ENCODE measurements around the gene SPOCK3. TPM values are rescaled to one million over a fixed set of nuclear protein-coding genes. Genes with fewer than 3 reads are reported as not detected.
A peak's percentile ranks its signal among the peaks of the same experiment; 100 is the strongest.

Gene SPOCK3
- total RNA-seq, 1 donor from 2014 or later: not detected

DNA sequence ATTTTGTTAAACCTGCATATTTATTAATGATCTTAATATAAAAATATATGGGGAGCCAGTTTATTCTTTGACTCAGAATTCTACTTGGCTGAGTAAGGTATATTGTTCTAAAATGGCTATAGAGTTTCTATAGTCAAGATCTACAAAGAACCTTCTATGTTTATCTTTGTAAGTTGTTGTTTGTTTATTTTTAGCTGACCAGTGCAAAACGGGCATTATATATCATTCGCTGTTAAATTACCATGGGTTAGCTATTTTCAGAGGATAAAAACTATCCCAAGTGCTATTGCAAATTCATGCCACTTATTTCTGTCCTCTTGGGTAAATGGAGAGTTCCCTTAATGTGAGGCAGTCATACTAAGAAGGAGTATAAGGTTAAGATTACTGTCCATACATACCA is 5.3 kb upstream of the SPOCK3 start:
- Histone ChIP-seq H3K4me1 (no peaks in the 10 kb centered on the region), H3K36me3 (no peaks in the 10 kb centered on the region), H3K9me3 (no peaks in the 10 kb centered on the region), H3K27me3 (peaks cover 14% of the 10 kb centered on the region), H3K4me3 (no peak overlapping the region), H3K27ac (no peak overlapping the region)
- TF ChIP-seq, protein P1, sequence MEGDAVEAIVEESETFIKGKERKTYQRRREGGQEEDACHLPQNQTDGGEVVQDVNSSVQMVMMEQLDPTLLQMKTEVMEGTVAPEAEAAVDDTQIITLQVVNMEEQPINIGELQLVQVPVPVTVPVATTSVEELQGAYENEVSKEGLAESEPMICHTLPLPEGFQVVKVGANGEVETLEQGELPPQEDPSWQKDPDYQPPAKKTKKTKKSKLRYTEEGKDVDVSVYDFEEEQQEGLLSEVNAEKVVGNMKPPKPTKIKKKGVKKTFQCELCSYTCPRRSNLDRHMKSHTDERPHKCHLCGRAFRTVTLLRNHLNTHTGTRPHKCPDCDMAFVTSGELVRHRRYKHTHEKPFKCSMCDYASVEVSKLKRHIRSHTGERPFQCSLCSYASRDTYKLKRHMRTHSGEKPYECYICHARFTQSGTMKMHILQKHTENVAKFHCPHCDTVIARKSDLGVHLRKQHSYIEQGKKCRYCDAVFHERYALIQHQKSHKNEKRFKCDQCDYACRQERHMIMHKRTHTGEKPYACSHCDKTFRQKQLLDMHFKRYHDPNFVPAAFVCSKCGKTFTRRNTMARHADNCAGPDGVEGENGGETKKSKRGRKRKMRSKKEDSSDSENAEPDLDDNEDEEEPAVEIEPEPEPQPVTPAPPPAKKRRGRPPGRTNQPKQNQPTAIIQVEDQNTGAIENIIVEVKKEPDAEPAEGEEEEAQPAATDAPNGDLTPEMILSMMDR (IDR thresholded peaks at IDR 0.05): no peak
- DNase-seq (no peak), ATAC-seq (no peak)
- intact Hi-C loops (cut with DNase I): no loop called here

DNA sequence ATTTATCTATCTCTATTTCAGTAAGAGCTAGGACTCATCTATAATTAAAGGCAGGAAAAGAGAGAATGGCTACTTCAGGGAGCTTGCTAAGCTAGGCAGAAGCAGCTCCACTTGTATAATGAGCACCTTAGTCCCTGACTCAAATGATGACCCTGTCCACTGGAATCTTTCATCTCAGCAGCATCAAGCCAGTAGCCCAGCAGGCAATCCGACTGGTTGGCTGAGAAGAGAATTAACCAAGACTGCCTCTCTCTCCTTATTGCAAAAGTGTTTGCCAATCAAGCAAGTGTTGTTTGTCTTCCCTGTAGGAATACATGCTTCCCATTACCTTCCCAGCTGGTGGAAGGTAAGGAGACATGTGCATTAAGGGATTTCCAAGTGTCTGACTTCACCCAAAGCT is 3.9 kb upstream of the SPOCK3 start:
- H3K27ac ChIP-seq: no peak overlapping the region
- no peak for ATAC-seq
- no peaks in the 10 kb centered on the region for H3K36me3 ChIP-seq
- H3K27me3 ChIP-seq: peaks cover 21% of the 10 kb centered on the region
- H3K9me3 ChIP-seq: no peaks in the 10 kb centered on the region
- no peak for DNase-seq
- intact Hi-C loops (cut with DNase I): no loop called here
- TF ChIP-seq, protein P1 (IDR thresholded peaks at IDR 0.05): no peak
- H3K4me1 ChIP-seq: peaks cover 8% of the 10 kb centered on the region
- H3K4me3 ChIP-seq: no peak overlapping the region

GRCh38 chr4:167233685-167234315 is 494 bp downstream of the SPOCK3 start:
- Histone ChIP-seq H3K27ac (no peak overlapping the region), H3K4me1 (peaks cover 8% of the 10 kb centered on the region), H3K36me3 (no peaks in the 10 kb centered on the region), H3K27me3 (peaks cover 30% of the 10 kb centered on the region), H3K9me3 (no peaks in the 10 kb centered on the region), H3K4me3 (peak overlapping the region; percentile 35)
- DNase-seq (peak; percentile 57), ATAC-seq (peak; percentile 33)
- intact Hi-C loops (cut with DNase I): no loop called here
- TF ChIP-seq, protein P1 (IDR thresholded peaks at IDR 0.05): no peak

DNA sequence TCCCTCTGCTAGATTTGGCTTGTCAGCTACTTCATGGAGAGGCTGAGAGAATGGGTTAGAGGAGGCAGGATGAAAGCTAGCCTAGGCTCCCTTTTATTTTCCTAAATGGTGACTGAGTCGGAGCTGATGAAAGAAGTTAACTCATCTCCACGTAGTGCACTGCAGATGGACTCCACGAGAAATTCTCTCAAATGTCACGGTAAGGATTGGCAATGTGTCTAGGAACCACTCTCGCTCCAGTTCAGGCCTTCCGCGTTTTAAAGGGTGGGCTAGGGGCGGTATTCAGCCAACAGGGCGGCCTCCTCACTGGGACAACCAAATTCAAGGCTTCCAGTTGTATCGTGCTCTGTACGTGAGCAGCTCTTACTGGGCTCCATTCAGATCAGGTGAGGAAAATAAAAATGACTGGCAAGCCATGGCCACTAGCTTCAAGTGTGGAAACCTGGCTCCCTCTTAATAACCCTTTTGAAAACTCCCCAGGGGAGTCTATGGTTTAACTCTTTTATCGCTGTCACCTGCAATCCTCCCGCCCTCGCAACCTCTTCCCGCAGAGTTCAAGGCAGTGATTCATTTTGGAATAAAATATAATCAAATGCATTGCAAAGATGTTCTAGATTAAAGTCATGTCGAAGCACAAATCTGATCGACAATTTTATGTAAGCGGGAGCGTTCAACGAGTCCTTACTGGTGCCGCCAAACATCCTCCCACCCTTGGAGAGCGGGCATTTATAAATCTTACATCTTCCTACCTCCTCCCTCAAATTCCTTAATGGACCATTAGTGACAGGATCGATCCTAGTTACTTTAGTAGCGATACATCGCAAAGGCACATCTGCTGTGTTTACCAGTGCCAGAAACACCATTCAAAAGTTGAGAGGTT is 1.2 kb downstream of the SPOCK3 start:
- intact Hi-C loops (cut with DNase I): no loop called here
- Histone ChIP-seq H3K9me3 (no peaks in the 10 kb centered on the region), H3K4me1 (peaks cover 8% of the 10 kb centered on the region), H3K36me3 (no peaks in the 10 kb centered on the region), H3K4me3 (no peak overlapping the region), H3K27me3 (peaks cover 30% of the 10 kb centered on the region), H3K27ac (no peak overlapping the region)
- ATAC-seq (no peak), DNase-seq (no peak)
- TF ChIP-seq, protein P1 (IDR thresholded peaks at IDR 0.05): no peak

- DNase-seq (no peak), ATAC-seq (no peak)
- H3K4me3 ChIP-seq: no peak overlapping the region
- no peaks in the 10 kb centered on the region for H3K36me3 ChIP-seq
- intact Hi-C loops (cut with DNase I): no loop called here
- peaks cover 23% of the 10 kb centered on the region for H3K27me3 ChIP-seq
- H3K9me3 ChIP-seq: no peaks in the 10 kb centered on the region
- TF ChIP-seq, protein P1 (IDR thresholded peaks at IDR 0.05): no peak
- H3K27ac ChIP-seq: no peak overlapping the region
- H3K4me1 ChIP-seq: peaks cover 8% of the 10 kb centered on the region
Observed at GRCh38 chr4:167230744-167231143, 3.5 kb downstream of the SPOCK3 start.
